Measurements from ENCODE around the gene TUBB8B. TPM values are rescaled to one million over a fixed set of nuclear protein-coding genes. Genes with fewer than 3 reads are reported as not detected.

Gene TUBB8B
- total RNA-seq (ENCODE audit: low replicate concordance) = not detected in 2 replicates

DNA sequence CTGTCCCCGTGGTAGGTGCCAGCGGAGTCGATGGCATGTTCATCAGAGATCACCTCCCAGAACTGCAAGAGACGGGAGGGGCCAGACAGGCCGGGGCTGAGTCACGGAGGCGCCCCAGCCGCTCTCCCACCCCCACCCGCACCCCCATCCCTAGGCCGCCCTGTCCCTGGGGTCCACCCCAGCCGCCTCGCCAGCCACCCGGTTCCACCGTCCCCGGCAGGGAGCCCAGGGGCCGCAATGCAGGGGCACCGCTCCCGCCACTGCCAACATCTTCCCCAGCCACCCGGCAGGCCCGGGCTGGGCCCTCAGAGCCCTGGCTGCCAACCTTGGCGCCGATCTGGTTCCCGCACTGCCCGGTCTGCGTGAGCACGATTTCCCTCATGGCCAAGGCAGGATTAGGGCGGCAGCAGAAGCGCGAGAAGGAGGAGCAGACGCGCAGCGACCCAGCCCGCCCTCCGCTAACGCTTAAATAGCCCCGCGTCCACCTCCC is at the start of gene TUBB8B:
TSS of gene TUBB8B (minus strand) at position 440 of the 490 bp plus-strand sequence. CDS start at position 382, 58 bp downstream.

Other genes starting within 250 kb of the TUBB8B start
- 15.1 and 17.4 TPM in 2 replicates for gene USP14, start 108.9 kb upstream of the TUBB8B start, total RNA-seq (ENCODE audit: low replicate concordance)
- gene THOC1, start 218.4 kb upstream of the TUBB8B start, total RNA-seq (ENCODE audit: low replicate concordance) = 22.9 and 31.4 TPM in 2 replicates